SU-DHL-6 (cell line): ENCODE results near the gene PHRF1.

ENCODE experiments used
- H2AFZ ChIP-seq: fragments of 200-600 bp; sonication (generic); 2 replicates; pipeline ENCODE4 v1.6.1; 2014; ENCODE audit warnings: low read depth, mild to moderate bottlenecking, moderate library complexity, mixed read lengths, antibody characterized with exemption, low read length; ENCODE audit not compliant: severe bottlenecking
- H3F3A ChIP-seq: fragments of 200-600 bp; shearing (Covaris generic); 2 replicates; pipeline ENCODE4 v1.6.0; 2016; ENCODE audit warnings: antibody characterized with exemption, mild to moderate bottlenecking; ENCODE audit not compliant: insufficient read depth
- H3K27ac ChIP-seq: fragments of 200-600 bp; sonication (generic); 2 replicates; pipeline ENCODE4 v1.5.1; 2016; ENCODE audit warnings: low read depth, mild to moderate bottlenecking, low read length, moderate library complexity, mixed read lengths
- H3K27me3 ChIP-seq: fragments of 200-600 bp; sonication (generic), shearing (Covaris generic); 2 replicates; pipeline ENCODE4 v1.6.0; 2014; ENCODE audit warnings: mild to moderate bottlenecking, low read length
- H3K36me3 ChIP-seq: fragments of 200-600 bp; sonication (generic); 2 replicates; pipeline ENCODE4 v1.6.1; 2014; ENCODE audit warnings: mild to moderate bottlenecking, low read length, mixed read lengths
- H3K4me2 ChIP-seq: fragments of 300-600, 200-600 bp; shearing (Covaris generic), sonication (generic); 2 replicates; pipeline ENCODE4 v1.6.0; 2014; ENCODE audit warnings: low read length, low read depth, mild to moderate bottlenecking; ENCODE audit not compliant: poor library complexity, severe bottlenecking
- H3K4me3 ChIP-seq: fragments of 200-600 bp; sonication (generic); 2 replicates; pipeline ENCODE4 v1.5.1; 2014; ENCODE audit warnings: antibody characterized with exemption, low read length, mild to moderate bottlenecking, mixed read lengths; ENCODE audit not compliant: insufficient read depth, poor library complexity, severe bottlenecking
- H3K79me2 ChIP-seq: fragments of 200-600 bp; sonication (generic); 2 replicates; pipeline ENCODE4 v1.6.1; 2014; ENCODE audit warnings: mild to moderate bottlenecking, low read length, moderate library complexity; ENCODE audit not compliant: insufficient read depth
- H3K9ac ChIP-seq: fragments of 200-600 bp; sonication (generic); 2 replicates; pipeline ENCODE4 v1.7.0; 2014; ENCODE audit warnings: mild to moderate bottlenecking, low read length
- H3K9me2 ChIP-seq: fragments of 200-600 bp; sonication (generic); replicated peaks from 2 replicates; pipeline ENCODE4 v1.6.1; 2014; ENCODE audit warnings: low read length; ENCODE audit not compliant: insufficient read depth
- H3K9me3 ChIP-seq: fragments of 200-600 bp; sonication (generic); 2 replicates; pipeline ENCODE4 v1.6.1; 2014; ENCODE audit warnings: low read length, mixed read lengths; ENCODE audit not compliant: insufficient read depth
- H4K20me1 ChIP-seq: fragments of 200-600 bp; sonication (generic); 2 replicates; pipeline ENCODE4 v1.6.1; 2014; ENCODE audit warnings: low read depth, mild to moderate bottlenecking, antibody characterized with exemption, low read length, moderate library complexity, mixed read lengths
- EZH2phosphoT487 ChIP-seq: fragments of 200-600 bp; sonication (generic), shearing (Covaris generic); conservative IDR thresholded peaks from 2 replicates; pipeline ENCODE4 v1.6.1; 2018; ENCODE audit warnings: mild to moderate bottlenecking, antibody characterized with exemption, low read length, moderate library complexity, mixed read lengths
- TF ChIP-seq, protein P1 (sequence below): fragments of 200-600 bp; sonication (generic); IDR thresholded peaks from one replicate; pipeline ENCODE4 v1.5.1; 2017; ENCODE audit warnings: antibody characterized with exemption, mild to moderate bottlenecking, low read length, moderate library complexity; ENCODE audit not compliant: insufficient read depth, poor library complexity, severe bottlenecking

Gene PHRF1

GRCh38 chr11:619628-620050 lies 43.4 kb downstream of the PHRF1 start:
- Histone ChIP-seq H3K9ac (no peak overlapping the region), H3K27ac (no peak overlapping the region), H3K9me2 (no peaks in the 10 kb centered on the region), H3K36me3 (no peaks in the 10 kb centered on the region), H4K20me1 (no peaks in the 10 kb centered on the region), H3K27me3 (no peaks in the 10 kb centered on the region), H3K9me3 (no peaks in the 10 kb centered on the region), H3K79me2 (no peaks in the 10 kb centered on the region), H3K4me2 (no peak overlapping the region), H3F3A (0 out of 2 replicates have a peak, but pooled peaks cover 3% of the 10 kb centered on the region), H3K4me3 (no peak overlapping the region), H2AFZ (no peak overlapping the region)
- TF ChIP-seq EZH2phosphoT487, result no peak
- TF ChIP-seq, protein P1, sequence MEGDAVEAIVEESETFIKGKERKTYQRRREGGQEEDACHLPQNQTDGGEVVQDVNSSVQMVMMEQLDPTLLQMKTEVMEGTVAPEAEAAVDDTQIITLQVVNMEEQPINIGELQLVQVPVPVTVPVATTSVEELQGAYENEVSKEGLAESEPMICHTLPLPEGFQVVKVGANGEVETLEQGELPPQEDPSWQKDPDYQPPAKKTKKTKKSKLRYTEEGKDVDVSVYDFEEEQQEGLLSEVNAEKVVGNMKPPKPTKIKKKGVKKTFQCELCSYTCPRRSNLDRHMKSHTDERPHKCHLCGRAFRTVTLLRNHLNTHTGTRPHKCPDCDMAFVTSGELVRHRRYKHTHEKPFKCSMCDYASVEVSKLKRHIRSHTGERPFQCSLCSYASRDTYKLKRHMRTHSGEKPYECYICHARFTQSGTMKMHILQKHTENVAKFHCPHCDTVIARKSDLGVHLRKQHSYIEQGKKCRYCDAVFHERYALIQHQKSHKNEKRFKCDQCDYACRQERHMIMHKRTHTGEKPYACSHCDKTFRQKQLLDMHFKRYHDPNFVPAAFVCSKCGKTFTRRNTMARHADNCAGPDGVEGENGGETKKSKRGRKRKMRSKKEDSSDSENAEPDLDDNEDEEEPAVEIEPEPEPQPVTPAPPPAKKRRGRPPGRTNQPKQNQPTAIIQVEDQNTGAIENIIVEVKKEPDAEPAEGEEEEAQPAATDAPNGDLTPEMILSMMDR, result no peak

DNA sequence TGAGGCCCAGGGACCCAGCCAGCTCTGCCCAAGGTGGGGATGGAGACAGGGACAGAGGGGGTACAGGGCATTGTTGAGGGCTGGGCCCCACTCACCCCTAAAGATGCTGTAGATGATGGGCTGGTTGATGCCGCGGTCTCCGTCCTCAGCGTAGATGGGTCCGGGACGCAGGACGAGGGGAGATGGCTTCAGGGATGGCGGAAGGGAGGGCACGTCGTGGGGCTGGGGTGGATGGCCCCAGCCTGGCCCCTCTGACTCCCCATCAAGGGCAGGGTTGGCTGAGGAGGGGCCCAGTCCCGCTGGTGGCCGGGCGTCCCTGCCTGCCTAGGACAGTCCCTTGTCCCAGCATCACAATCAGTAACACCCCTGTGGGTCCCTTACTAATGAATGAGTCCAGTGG lies 43.9 kb downstream of the PHRF1 start:
- Histone ChIP-seq H3K9ac (no peak overlapping the region), H3K9me3 (no peaks in the 10 kb centered on the region), H3F3A (0 out of 2 replicates have a peak, but pooled peaks cover 3% of the 10 kb centered on the region), H2AFZ (no peak overlapping the region), H3K4me3 (no peak overlapping the region), H3K27ac (no peak overlapping the region), H3K27me3 (no peaks in the 10 kb centered on the region), H4K20me1 (no peaks in the 10 kb centered on the region), H3K4me2 (no peak overlapping the region), H3K79me2 (no peaks in the 10 kb centered on the region), H3K9me2 (no peaks in the 10 kb centered on the region), H3K36me3 (no peaks in the 10 kb centered on the region)
- no peak for TF ChIP-seq EZH2phosphoT487
- TF ChIP-seq, protein P1, result no peak

DNA sequence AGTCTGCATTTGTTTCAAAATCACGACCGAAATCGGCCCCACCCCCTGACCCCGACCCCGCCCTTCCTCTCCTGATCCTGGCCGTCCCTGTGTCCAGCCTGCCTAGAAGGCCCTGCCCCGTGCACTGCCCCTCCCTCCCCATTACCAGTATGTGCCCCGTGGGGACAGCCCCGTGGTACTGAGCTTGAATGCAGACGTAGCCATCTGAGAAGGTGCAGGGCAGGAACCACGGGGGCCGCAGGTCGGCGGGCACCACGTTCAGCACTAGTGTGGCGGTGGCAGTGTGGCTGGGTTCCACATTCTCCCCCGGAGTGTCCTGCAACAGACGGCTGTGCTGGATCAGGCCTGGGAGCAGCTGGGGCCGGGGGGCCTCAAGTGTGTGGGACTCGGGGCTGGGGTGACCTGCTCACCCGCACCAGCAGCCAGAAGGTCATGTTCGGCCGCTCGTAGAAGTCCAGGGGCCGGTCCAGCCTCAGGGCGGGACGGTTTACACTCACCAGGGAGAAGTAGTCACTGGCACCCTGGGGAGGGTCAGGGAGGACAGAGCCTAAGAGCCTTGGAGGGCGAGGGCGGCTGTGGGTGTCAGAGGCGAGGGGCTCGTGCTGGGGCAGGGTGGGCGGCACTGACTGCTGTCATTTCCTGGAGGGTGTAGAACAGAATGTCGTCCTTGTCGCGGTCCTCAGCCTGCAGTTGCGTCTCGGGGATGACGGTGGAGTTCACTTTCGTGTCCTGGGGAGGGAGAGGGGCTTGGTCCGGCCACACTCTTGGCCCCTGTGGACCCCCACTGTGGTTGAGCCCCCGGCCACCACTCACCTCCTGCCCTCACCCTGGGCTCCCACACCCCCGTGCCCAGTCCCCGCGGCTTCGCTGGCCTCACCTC lies 44.9 kb downstream of the PHRF1 start:
- no peaks in the 10 kb centered on the region for H4K20me1 ChIP-seq
- H3F3A ChIP-seq, result 0 out of 2 replicates have a peak, but pooled peaks cover 3% of the 10 kb centered on the region
- no peaks in the 10 kb centered on the region for H3K36me3 ChIP-seq
- H3K9ac ChIP-seq, result no peak overlapping the region
- no peaks in the 10 kb centered on the region for H3K9me3 ChIP-seq
- H2AFZ ChIP-seq, result no peak overlapping the region
- no peaks in the 10 kb centered on the region for H3K9me2 ChIP-seq
- no peak overlapping the region for H3K4me2 ChIP-seq
- TF ChIP-seq, protein P1, result no peak
- no peak for TF ChIP-seq EZH2phosphoT487
- no peak overlapping the region for H3K4me3 ChIP-seq
- H3K27me3 ChIP-seq, result no peaks in the 10 kb centered on the region
- H3K79me2 ChIP-seq, result no peaks in the 10 kb centered on the region
- no peak overlapping the region for H3K27ac ChIP-seq
